Small intestine (tissue), 7 donors: ENCODE data around the gene FBXO11. TPM values are rescaled to one million over a fixed set of nuclear protein-coding genes. Genes with fewer than 3 reads are reported as not detected.
"Not testable (repeated sequence)": the region's sequence is repeated elsewhere in the genome, so short reads cannot be mapped to it uniquely, and the experiment has no call there.

Experiments used
- DNase-seq, 2 donors: peaks; one replicate each; pipeline versions ENCODE4 v3.0.0 to v3.0.0-alpha.2; 2013
- FAIRE-seq: peaks from 2 replicates; lab custom pipeline; 2012; peaks lifted over from hg19 to GRCh38; lab: Jason Lieb, UNC
- H3K27ac ChIP-seq, 3 donors: one replicate each; pipeline ENCODE4 v1.5.1; 2013; ENCODE audit warnings: low read length in 2 of 3, mild to moderate bottlenecking in 2 of 3, control low read depth in 1 of 3, inconsistent platforms in 1 of 3, low read depth in 1 of 3, moderate library complexity in 1 of 3
- H3K27me3 ChIP-seq, 3 donors: one replicate each; pipeline ENCODE4 v1.6.1; 2013; ENCODE audit warnings: low read length in 3 of 3, inconsistent platforms in 1 of 3; ENCODE audit not compliant: control insufficient read depth in 3 of 3, insufficient read depth in 3 of 3
- H3K36me3 ChIP-seq, 3 donors: one replicate each; pipeline ENCODE4 v1.6.1; 2013; ENCODE audit warnings: low read length in 3 of 3, inconsistent platforms in 1 of 3, low read depth in 1 of 3, mild to moderate bottlenecking in 1 of 3, moderate library complexity in 1 of 3; ENCODE audit not compliant: control insufficient read depth in 3 of 3, insufficient read depth in 2 of 3
- H3K4me1 ChIP-seq, 3 donors: one replicate each; pipeline ENCODE4 v1.6.1; 2013; ENCODE audit warnings: low read length in 2 of 3, inconsistent platforms in 1 of 3, low read depth in 1 of 3, mild to moderate bottlenecking in 1 of 3, moderate library complexity in 1 of 3; ENCODE audit not compliant: control insufficient read depth in 3 of 3, insufficient read depth in 2 of 3
- H3K4me3 ChIP-seq, 3 donors: one replicate each; pipeline ENCODE4 v1.5.1; 2013; ENCODE audit warnings: low read length in 3 of 3, control low read depth in 1 of 3, inconsistent platforms in 1 of 3, low read depth in 1 of 3, mild to moderate bottlenecking in 1 of 3, moderate library complexity in 1 of 3
- H3K9me3 ChIP-seq, 2 donors: one replicate each; pipeline ENCODE4 v1.6.1; 2013; ENCODE audit warnings: low read depth in 1 of 2, low read length in 1 of 2; ENCODE audit not compliant: control insufficient read depth in 2 of 2, insufficient read depth in 1 of 2
- WGBS, 3 donors: extraction: QIAGEN DNeasy Blood & Tissue Kit; methylation state at CpG; one replicate each; pipeline ENCODE4 v1.1.7; 2013; 5-methylcytosine and 5-hydroxymethylcytosine counted together
- polyA plus RNA-seq, 4 donors: library from polyadenylated mRNA; stranded (reverse) in 3 of 4; unstranded in 1 of 4; fragments of 200-250 nt in 3 of 4; fragments of 120-200 nt in 1 of 4; gene quantifications; one replicate each; pipeline versions ENCODE4 v1.2.1 to v1.2.3, GENCODE V29; 2013
- donor health status: healthy with polysubstance abuse.
- donor health status: control.
- donor health status: control.
- donor health status: Bipolar disorder and iron deficiency.
- donor health status: healthy.

Gene FBXO11
- polyA plus RNA-seq, 4 donors: 19.2 to 49.8 (median 22.9) TPM

DNA sequence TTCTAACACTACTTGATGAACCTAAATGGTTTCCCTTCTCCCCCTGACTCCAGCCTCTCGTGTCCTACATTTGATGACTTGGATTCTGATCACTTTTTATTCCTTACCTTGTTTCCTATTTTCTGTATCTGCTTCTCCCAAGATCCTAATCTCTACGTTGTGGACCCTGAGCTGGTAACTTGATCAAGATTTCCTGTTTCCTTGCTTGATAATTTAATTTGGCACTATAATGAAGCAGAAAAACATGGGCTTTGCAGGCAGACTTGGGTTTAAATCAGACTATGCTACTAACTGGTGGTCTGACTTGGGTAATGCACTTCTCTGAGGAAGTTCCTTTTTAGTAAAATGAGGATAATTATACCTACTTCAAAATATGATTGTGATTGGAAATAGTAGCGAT lies 11.7 kb upstream of the FBXO11 start:
- Histone ChIP-seq H3K9me3 (no peaks in the 10 kb centered on the region), H3K27me3 (no peaks in the 10 kb centered on the region), H3K4me3 (no peak overlapping the region), H3K27ac (no peak overlapping the region), H3K4me1 (no peaks in the 10 kb centered on the region), H3K36me3 (no peaks in the 10 kb centered on the region)
- 81 to 91% (median 90%) methylated on average over 3 of the region's 3 CpGs for WGBS, 3 donors
- FAIRE-seq (no peak), DNase-seq (no peak)

DNA sequence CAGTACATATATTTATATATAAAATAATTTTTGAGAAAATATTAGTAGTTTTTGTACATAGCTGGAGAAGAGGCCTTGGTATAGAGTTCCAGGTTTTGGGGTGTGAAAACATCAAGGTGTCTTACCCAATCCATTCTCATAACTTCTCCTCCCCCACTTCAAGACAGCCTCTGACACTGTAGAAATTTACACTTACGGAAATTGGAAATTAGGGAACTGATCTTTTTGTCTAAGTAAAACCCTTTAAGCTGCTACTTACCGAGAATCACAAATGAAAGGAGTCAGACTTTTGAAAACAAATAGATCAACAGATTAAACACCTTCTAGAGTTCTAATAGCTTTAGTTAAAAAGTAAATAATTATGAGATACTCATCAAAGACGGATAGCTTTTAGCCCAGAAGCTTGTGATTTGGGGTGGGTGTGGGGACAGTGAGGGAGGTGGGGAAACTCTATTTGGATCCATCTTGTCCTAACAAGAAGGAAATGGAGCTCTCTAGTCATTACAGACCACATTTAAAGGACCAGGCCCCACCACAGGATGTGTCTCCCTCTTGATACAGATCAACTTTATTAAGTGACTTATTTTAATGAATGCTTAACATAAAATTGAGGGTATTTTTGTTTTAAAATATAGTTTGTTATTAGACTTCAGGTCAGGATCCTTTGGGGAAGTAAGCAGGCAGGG lies 11.1 kb upstream of the FBXO11 start:
- Histone ChIP-seq H3K4me3 (no peak overlapping the region), H3K9me3 (no peaks in the 10 kb centered on the region), H3K4me1 (no peaks in the 10 kb centered on the region), H3K27ac (no peak overlapping the region), H3K36me3 (no peaks in the 10 kb centered on the region), H3K27me3 (no peaks in the 10 kb centered on the region)
- DNase-seq (no peak), FAIRE-seq (no peak)
- 85 to 90% (median 89%) methylated on average over 3 of the region's 3 CpGs for WGBS, 3 donors

GRCh38 chr2:47916412-47916811 lies 10.1 kb upstream of the FBXO11 start:
- Histone ChIP-seq H3K4me1 (no peaks in the 10 kb centered on the region), H3K27me3 (no peaks in the 10 kb centered on the region), H3K36me3 (no peaks in the 10 kb centered on the region), H3K27ac (no peak overlapping the region), H3K9me3 (no peaks in the 10 kb centered on the region), H3K4me3 (no peak overlapping the region)
- DNase-seq (no peak), FAIRE-seq (no peak)
- WGBS, 3 donors: 91 to 100% (median 94%) methylated on average over 1 of the region's 1 CpG

- 90 to 99% (median 92%) methylated on average over 4 of the region's 4 CpGs for WGBS, 3 donors
- not testable (repeated sequence) for H3K36me3 ChIP-seq, H3K27ac ChIP-seq, H3K9me3 ChIP-seq, FAIRE-seq, DNase-seq, H3K4me3 ChIP-seq, H3K4me1 ChIP-seq, H3K27me3 ChIP-seq
Measured at GRCh38 chr2:47910662-47911061, 4.4 kb upstream of the FBXO11 start.

DNA sequence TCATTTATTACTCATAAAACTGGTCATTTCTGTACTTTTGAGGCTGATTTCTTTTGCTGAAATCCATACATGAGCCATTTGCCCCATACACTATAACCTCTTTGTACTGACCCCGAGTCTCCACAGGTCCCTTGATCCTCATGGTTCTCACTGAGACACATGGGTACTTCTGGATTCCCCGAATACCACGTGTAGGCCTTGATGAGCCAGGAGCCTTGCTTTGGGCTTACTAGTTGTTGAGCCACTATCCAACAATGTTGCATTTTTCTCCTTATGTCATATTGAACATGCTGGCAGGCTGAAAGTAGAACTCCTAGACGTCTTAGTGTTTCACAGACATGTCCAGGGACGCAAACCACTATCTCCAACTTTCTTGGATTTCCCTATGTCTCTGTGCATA lies 2.4 kb upstream of the FBXO11 start:
- DNase-seq (no peak), FAIRE-seq (no peak)
- peak overlapping the region in 1 of 3 donors; percentile 24 for H3K27ac ChIP-seq
- H3K4me1 ChIP-seq: peaks cover 0 to 3% (median 0%) of the 10 kb centered on the region in 3 donors
- no peaks in the 10 kb centered on the region for H3K36me3 ChIP-seq
- H3K9me3 ChIP-seq: no peaks in the 10 kb centered on the region
- H3K4me3 ChIP-seq: no peak overlapping the region
- H3K27me3 ChIP-seq: no peaks in the 10 kb centered on the region
- 87 to 90% (median 88%) methylated on average over 5 of the region's 5 CpGs for WGBS, 3 donors

DNA sequence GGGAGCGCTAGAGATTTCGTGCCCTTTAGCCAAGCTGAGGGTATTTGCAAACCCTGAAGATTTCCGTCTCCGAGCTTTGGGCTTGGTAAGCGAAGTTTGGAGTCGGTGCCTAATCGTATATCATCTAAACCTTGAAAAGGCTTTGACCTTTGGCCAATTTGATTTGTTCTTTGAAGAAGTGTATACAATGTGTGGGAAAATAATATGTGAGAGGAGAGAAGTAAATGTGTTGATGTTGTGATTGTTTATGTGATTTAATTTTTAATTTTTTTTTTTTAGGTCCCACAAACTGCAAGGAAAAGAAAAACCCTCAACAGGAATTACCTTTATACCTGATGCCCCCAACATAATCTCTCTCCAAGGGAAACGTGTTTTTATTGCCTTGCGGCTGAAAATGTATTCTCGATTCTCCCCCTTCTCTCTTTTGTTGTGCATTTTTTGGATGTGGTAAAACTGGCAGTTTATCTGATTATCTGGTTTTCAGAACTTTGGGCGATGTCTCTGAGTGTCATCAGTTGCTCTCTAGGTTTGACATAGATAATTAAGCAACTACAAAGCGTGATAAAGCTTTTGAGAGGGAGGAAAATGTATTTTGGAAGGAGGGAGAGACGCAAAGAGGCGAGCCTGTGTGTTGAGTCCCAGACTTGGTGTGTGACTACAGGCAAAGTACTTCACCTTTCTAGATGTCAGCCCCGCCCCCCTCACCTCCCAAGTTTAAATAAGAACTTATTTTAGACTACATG lies 912 bp upstream of the FBXO11 start:
- Histone ChIP-seq H3K36me3 (no peaks in the 10 kb centered on the region), H3K27me3 (no peaks in the 10 kb centered on the region), H3K4me1 (peaks cover 0 to 3% (median 0%) of the 10 kb centered on the region in 3 donors), H3K27ac (peak overlapping the region; percentile 90 to 100 (median 98)), H3K4me3 (peak overlapping the region in 2 of 3 donors; percentile 80 to 88), H3K9me3 (no peaks in the 10 kb centered on the region)
- WGBS, 3 donors: 5 to 14% (median 6%) methylated on average over 15 of the region's 15 CpGs
- FAIRE-seq (peak; percentile 19), DNase-seq (peak; percentile 29 to 83)

- peak in 1 of 2 donors; percentile 86 for DNase-seq
- 1% methylated on average over 33 to 105 of the region's 105 CpGs for WGBS, 3 donors
- Histone ChIP-seq H3K4me1 (peaks cover 0 to 3% (median 0%) of the 10 kb centered on the region in 3 donors), H3K27ac (peak overlapping the region; percentile 87 to 100 (median 99)), H3K36me3 (no peaks in the 10 kb centered on the region), H3K27me3 (no peaks in the 10 kb centered on the region), H3K9me3 (no peaks in the 10 kb centered on the region), H3K4me3 (peak overlapping the region; percentile 70 to 100 (median 80))
- no peak for FAIRE-seq
Measured at GRCh38 chr2:47905386-47906156, 727 bp downstream of the FBXO11 start.

DNA sequence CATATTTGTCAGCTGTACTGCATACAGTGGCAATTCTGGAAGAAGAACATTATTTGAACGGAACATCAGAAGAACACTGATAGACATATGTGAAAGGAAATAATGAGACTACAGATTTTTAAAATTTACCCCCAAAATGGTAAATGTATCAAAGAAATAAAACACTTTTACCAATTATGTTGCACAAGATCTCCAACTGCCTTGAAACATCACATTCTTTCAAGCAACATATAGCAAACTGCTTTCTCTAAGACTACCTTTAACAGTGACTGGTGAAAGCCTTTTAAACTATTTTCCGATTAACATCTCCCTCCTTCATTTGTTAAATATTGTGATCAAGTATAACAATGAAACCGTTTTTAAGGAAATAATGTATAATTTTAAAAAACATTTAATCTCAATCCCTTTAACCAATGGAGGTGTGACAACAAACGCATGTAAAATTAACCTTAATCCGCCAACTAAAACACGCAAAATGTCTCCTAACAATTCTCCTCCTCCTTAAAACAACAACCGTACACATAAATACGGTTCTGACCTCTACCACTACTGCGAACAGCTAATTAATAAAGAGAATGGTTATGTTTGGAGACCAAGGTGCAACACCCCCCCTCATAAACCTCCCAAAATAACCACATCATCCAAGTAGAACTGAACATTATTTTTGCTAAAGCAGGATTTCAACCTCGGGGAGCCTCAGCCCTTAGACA lies 2.4 kb downstream of the FBXO11 start:
- Histone ChIP-seq H3K9me3 (no peaks in the 10 kb centered on the region), H3K4me3 (peak overlapping the region; percentile 70 to 100 (median 80)), H3K36me3 (no peaks in the 10 kb centered on the region), H3K27ac (peak overlapping the region; percentile 20 to 100 (median 99)), H3K27me3 (no peaks in the 10 kb centered on the region), H3K4me1 (peaks cover 0 to 3% (median 0%) of the 10 kb centered on the region in 3 donors)
- DNase-seq (peak in 1 of 2 donors; percentile 20), FAIRE-seq (no peak)
- 2 to 3% (median 2%) methylated on average over 10 of the region's 10 CpGs for WGBS, 3 donors
